Chondrocyte (in vitro differentiated cells): Measurements from ENCODE around the gene TTLL3. TPM values are rescaled to one million over a fixed set of nuclear protein-coding genes. Genes with fewer than 3 reads are reported as not detected.
A peak's percentile ranks its signal among the peaks of the same experiment; 100 is the strongest.

Experiments used
- DNase-seq: peaks from one replicate; pipeline ENCODE4 v3.0.0; 2021; ENCODE audit warnings: mixed read lengths, low spot score
- H3K27ac Mint-ChIP-seq: one replicate; pipeline ENCODE4 v1.8.0; 2021; ENCODE audit warnings: mild to moderate bottlenecking, moderate library complexity, mixed read lengths; ENCODE audit not compliant: unreplicated experiment
- H3K27me3 Mint-ChIP-seq: 2 replicates; pipeline ENCODE4 v1.8.0; 2021; ENCODE audit warnings: low read depth, mixed read lengths
- H3K36me3 Mint-ChIP-seq: 2 replicates; pipeline ENCODE4 v1.8.0; 2021; ENCODE audit warnings: low read depth, mixed read lengths
- H3K4me1 Mint-ChIP-seq: 2 replicates; pipeline ENCODE4 v1.8.0; 2021; ENCODE audit warnings: low read depth, mild to moderate bottlenecking, mixed read lengths
- H3K4me3 Mint-ChIP-seq: one replicate; pipeline ENCODE4 v1.8.0; 2021; ENCODE audit warnings: mild to moderate bottlenecking, moderate library complexity, mixed read lengths; ENCODE audit not compliant: unreplicated experiment
- H3K9me3 Mint-ChIP-seq: 2 replicates; pipeline ENCODE4 v1.8.0; 2021; ENCODE audit warnings: low read depth, mixed read lengths
- total RNA-seq: library from RNA; stranded (reverse); gene quantifications from 3 replicates; pipeline ENCODE4 v1.2.1, GENCODE V29; 2021
- TF ChIP-seq, protein P1 (sequence below): fragments of 200-600 bp; sonication (generic); IDR thresholded peaks from 2 replicates; pipeline ENCODE4 v1.5.0; 2021; ENCODE audit warnings: antibody characterized with exemption, mild to moderate bottlenecking, moderate library complexity

TTLL3 gene
- total RNA-seq, 1 donor from 2014 or later: 38.7 TPM

DNA sequence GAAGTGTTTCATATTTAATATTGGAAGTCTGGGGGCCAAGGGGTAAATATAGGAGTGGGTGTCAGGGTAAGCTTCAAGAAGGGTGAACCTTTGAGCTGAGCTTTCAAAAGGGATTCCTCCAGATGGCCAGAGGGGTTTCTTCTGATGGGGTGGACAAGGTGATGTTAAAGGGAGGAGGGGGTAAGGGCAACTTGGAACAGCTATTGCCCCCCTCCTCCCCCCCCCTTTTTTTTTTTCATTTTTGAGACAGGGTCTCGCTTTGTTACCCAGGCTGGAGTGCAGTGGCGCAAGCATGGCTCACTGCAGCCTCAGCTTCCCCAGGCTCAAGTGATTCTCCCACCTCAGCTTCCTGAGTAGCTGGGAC, 2.1 kb upstream of the TTLL3 start:
- DNase-seq: no peak
- Mint-ChIP-seq H3K9me3 (no peaks in the 10 kb centered on the region), H3K4me1 (peaks cover 35% of the 10 kb centered on the region), H3K36me3 (peaks cover 22% of the 10 kb centered on the region), H3K27me3 (no peaks in the 10 kb centered on the region), H3K4me3 (no peak overlapping the region), H3K27ac (peak overlapping the region; percentile 34)
- TF ChIP-seq, protein P1, sequence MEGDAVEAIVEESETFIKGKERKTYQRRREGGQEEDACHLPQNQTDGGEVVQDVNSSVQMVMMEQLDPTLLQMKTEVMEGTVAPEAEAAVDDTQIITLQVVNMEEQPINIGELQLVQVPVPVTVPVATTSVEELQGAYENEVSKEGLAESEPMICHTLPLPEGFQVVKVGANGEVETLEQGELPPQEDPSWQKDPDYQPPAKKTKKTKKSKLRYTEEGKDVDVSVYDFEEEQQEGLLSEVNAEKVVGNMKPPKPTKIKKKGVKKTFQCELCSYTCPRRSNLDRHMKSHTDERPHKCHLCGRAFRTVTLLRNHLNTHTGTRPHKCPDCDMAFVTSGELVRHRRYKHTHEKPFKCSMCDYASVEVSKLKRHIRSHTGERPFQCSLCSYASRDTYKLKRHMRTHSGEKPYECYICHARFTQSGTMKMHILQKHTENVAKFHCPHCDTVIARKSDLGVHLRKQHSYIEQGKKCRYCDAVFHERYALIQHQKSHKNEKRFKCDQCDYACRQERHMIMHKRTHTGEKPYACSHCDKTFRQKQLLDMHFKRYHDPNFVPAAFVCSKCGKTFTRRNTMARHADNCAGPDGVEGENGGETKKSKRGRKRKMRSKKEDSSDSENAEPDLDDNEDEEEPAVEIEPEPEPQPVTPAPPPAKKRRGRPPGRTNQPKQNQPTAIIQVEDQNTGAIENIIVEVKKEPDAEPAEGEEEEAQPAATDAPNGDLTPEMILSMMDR: no peak

DNA sequence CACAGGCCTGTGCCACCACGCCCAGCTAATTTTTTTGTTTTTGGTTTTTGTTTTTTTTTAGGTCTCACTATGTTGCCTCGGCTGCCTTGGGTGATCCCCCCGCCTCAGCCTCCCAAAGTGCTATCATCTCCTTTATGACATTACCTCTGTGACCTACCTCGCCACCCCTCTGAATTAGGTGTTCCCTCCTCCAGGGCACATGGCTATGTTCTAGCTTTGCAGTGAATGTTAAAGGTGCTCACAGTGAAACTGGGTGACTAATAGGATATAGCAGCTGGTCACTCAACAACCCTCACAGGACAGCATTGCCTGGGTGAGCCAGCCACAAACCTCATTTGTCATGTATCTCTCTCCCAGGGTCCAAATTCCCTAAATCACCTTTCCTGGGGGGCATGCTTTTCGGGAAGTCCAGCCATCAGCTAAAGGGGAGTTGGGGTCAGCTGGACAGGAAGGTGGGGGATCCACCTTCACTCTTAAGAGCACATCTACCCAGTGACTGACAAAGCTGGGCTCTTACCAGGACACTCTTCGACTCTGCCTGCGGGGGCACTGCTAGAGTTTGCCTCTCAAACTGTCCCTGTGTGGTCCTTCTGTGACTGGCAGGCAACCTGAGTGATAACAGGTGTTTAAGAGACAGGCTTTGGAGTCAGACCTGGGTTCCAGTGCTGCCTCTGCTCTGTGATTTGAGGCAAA, 1.6 kb upstream of the TTLL3 start:
- DNase-seq: no peak
- Mint-ChIP-seq H3K4me1 (peaks cover 35% of the 10 kb centered on the region), H3K36me3 (peaks cover 19% of the 10 kb centered on the region), H3K4me3 (no peak overlapping the region), H3K27ac (peak overlapping the region; percentile 95), H3K27me3 (no peaks in the 10 kb centered on the region), H3K9me3 (no peaks in the 10 kb centered on the region)
- TF ChIP-seq, protein P1: peak; percentile 59

DNA sequence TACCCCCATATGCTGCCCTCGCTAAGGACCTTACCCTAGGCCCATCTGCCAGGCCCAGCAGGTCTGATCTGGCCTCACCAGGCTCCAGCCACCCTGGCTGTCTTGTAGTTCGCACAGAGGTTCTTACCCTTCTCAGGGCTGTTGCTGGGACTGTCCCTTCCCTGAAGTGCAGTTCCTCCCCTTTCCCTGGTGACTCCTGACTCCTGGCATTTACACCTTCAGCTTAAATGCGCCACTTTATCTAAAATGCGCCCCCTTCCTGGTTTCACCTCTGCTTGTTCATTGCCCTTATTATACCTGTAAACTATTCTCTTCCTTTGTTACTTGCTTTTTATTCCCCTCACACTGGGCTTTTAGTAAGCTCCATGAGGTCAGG, 835 bp upstream of the TTLL3 start:
- H3K4me3 Mint-ChIP-seq: peak overlapping the region; percentile 81
- H3K27ac Mint-ChIP-seq: peak overlapping the region; percentile 95
- no peaks in the 10 kb centered on the region for H3K9me3 Mint-ChIP-seq
- TF ChIP-seq, protein P1: no peak
- no peaks in the 10 kb centered on the region for H3K27me3 Mint-ChIP-seq
- DNase-seq: no peak
- H3K4me1 Mint-ChIP-seq: peaks cover 35% of the 10 kb centered on the region
- H3K36me3 Mint-ChIP-seq: peaks cover 13% of the 10 kb centered on the region

DNA sequence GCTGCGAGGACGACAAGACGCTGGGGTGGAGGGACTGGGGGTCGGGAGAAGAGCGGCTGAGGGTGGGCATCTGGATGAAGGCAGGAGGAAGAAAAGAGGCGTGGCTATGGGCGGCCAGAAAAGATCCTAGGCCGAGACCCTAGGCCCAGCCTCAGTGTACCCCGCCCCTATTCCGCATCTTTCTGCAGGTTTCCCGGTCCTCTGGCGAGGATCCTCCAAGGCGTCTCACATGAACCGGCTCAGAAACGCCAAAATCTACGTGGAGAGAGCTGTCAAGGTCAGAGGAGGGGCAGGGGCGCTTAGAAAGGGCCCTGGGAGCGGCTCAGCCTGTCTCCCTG, 340 bp downstream of the TTLL3 start:
- Mint-ChIP-seq H3K9me3 (no peaks in the 10 kb centered on the region), H3K27me3 (no peaks in the 10 kb centered on the region), H3K27ac (peak overlapping the region; percentile 63), H3K4me1 (peaks cover 35% of the 10 kb centered on the region), H3K36me3 (peaks cover 9% of the 10 kb centered on the region), H3K4me3 (peak overlapping the region; percentile 81)
- DNase-seq: no peak
- TF ChIP-seq, protein P1: no peak

DNA sequence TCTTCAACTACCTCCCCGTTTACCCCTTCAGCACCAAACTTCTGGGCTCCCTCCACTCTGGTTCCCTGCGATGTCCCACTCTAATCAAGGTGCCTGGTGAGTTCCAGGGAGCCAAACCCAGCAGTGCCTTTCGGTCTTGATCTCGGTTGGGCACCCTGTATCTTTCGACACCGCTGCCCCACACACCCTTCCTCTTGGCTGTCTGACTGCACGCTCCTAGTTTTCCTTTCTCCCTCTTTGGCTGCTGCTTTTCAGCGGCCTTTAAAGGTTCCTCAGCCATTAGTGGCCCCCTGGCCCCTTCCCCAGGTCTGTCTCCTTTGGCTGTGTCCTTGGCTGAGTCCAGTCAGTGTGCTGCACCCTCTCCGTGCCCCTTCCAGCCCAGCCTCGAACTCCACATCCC, 784 bp downstream of the TTLL3 start:
- Mint-ChIP-seq H3K4me3 (peak overlapping the region; percentile 81), H3K9me3 (no peaks in the 10 kb centered on the region), H3K4me1 (peaks cover 35% of the 10 kb centered on the region), H3K36me3 (peaks cover 7% of the 10 kb centered on the region), H3K27ac (peak overlapping the region; percentile 22), H3K27me3 (no peaks in the 10 kb centered on the region)
- TF ChIP-seq, protein P1: no peak
- no peak for DNase-seq
